NCI-H2029 treated with DMSO at 0.1 percent for 48 hours (cell line): ENCODE results near the gene HMMR.

Experiments
- DNase-seq: peaks from one replicate; lab custom pipeline; 2025; lab: John Stamatoyannopoulos, UW

The HMMR gene

DNA sequence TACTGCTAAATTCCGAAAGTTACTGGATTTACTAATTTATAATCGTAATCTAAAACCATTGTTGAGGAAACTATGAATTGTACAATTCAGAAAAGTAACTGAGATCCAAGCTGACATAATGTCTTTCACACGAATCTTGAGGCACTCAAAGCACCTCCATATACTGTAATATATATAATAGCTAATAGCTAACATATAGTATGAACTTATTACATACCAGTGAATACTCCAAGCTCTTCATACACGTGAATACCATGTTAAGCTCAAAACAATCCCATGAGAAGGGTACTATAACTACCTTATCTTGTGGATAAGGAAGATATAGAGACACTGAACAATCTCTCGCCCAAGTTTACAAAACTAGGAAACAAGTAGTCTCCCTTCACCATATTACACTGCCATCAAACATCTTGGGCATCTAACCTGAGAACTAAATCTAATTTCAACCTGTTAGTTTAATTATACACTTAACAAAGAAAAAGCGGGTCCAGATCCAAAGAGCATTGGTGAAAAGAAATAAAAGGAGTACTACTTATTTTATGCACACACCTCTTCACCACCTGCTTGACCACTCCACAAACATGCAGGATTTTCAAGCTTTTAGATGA is 1.6 kb upstream of the HMMR start:
- DNase-seq: peak; percentile 48

DNA sequence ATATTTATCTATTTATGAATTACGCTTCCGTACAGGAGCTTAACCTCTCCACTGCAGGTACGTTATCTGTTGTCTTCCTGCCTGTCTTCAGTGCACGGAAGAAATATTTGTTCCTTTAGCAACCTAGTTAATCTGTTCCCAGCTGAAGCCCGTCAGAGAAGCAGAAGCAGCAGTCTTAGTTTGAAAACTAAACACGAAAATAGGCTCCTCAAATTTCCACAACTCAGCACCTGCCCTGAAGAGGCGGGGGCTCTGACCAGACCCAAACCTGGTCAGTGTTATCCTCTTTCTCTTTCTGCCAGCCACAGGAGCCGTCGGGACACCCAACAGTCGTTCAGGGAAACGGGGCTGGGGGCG is 992 bp upstream of the HMMR start:
- peak; percentile 49 for DNase-seq

DNA sequence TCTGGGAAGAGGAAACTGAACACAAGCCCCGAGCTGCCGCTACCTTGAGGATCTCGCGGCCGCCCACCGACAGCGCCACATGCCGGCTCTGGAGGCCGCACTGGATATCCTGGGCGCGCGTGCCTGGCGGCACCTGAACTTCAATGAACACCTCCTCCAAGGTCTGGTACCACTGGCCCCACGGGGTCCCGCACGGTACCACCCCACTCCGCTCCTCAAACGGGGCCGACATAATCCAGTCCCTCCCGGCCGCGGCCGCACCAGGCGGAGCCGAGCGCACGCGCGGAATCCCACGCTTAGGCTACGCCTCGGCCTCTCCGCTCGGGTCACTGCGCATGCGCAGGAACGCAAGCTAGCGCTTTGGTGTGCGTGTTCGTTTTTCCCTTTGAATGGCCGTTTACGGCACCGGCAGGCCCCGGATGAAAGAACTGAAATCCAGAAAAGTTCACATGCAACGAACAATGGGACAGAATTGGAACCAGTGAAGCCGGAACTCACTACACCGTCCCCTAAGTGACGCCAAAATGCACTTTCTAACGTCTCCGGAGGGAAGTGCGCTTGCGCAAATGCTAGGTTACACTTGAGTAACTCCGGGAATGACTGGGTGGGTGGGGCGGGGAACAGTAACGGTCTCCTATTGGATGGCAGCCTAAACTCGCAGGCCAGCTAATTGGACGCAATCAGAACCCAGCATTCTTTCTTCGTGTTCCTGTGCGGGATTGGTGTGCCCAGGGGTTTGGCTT is 442 bp upstream of the HMMR start, which contains the start of gene NUDCD2:
TSS of gene NUDCD2 (minus strand) at position 284 of the 743 bp plus-strand sequence. CDS start at position 232, 52 bp downstream.
- peak; percentile 96 for DNase-seq

DNA sequence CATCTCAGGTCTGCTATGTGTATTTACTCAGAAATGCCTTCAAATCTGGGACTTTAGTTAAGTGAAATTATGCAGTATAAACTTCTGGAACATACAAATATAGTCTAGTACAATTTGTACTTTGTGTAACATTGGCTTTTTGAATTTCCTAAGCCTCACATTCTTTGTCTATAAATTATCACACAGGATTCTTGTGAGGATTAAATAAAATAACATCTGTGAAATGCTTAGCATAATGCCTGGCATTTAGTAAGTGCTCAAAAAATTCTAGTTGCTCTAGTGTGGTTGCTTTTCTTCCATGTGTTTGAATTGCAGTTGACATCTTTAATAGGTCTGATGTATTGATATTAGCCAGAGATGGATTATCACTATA is 2.6 kb downstream of the HMMR start:
- DNase-seq: no peak

DNA sequence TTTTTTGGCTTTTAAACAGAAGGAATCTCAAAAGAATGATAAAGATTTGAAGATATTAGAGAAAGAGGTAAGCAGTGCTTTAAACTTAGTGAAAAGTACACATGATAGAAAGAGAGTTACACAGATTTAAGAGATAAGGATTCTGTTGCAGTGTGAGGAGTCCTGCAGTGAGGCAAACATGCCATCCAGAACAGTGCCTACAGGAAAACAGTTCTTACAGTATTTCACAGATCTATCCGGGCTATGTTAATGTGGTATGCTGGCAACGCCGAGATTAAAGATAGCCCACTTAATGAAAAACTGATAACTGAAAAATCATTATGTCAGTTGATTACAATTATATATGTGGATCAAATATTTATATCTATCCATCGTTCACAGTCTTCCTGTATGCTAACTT is 7.2 kb downstream of the HMMR start:
- no peak for DNase-seq

DNA sequence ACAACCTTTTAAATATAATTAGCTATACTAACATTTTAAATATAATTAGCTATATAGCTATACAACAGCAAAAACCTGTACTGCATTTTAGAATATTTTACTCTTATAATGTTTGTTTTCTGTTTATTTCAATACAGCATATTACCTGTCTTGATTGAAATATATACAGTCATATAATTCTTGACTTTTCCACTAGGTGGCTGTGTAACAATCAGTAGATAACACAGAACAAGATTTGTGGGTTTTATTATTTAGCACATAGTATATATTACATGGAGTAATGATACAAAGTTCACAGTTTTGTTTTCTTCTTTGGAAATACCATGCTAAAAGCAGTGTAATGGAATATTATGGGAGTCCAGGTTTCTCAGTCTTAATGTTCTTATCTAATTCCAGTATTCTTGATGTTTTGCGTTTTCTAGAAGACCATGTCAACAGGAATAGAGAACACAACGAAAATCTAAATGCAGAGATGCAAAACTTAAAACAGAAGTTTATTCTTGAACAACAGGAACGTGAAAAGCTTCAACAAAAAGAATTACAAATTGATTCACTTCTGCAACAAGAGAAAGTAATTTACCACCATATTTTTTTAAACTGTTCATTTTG is 13.3 kb downstream of the HMMR start:
- DNase-seq: no peak

DNA sequence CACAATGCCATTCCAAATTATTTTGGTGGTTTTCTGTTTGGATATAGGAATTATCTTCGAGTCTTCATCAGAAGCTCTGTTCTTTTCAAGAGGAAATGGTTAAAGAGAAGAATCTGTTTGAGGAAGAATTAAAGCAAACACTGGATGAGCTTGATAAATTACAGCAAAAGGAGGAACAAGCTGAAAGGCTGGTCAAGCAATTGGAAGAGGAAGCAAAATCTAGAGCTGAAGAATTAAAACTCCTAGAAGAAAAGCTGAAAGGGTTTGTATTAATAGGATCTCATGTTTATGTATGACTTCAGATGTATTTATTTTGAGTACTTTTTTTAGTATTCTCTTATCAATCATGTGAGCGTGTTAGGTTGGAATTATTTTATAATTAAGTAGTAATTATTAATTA is 15.0 kb downstream of the HMMR start:
- no peak for DNase-seq

DNA sequence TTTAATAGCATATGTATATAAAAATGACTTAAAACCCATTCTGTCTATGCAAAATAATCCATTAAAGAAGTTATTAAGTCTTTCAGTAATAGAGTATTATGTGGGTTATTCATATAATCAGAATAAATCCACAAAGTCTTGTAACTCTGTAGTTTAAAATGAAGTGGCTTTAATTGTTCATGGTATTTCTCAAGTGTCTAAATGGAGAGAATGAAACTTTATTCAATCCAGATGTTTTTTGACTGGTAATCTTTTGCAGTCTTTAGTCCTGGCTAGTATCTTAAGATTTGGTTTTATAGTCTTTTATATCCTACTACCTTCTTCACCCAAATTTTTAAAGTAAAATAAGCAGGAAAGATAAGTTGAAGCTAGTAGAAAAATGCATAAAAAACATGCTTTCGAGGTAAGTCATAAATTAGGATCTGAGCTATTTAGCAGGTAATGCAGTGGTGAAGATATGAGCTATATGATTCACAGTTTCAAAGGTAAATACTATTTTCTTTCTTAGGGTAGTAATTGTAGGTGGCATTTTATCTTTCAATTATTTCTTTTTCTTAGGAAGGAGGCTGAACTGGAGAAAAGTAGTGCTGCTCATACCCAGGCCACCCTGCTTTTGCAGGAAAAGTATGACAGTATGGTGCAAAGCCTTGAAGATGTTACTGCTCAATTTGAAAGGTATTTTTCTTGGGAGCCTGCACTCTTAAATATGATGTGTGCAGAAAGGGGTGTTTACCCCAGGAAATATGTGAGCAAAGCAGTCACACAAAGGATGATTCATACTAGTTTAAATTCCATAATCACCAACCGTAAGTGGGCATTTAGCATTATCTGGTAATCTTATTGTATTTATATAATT is 17.9 kb downstream of the HMMR start:
- DNase-seq: no peak

DNA sequence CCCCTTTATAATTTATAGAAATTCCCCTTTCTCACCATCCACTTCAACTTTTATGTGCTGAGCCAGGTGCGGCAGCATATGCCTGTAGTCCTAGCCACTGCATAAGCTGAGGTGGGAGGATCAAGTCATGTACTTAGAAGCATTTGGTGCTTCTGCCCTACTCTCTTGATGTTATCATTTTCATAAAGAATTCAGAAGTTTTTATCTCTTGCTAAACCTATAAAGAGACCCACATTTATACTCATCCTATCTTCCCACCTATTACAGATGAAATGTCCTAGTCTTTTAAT is 18.5 kb downstream of the HMMR start:
- no peak for DNase-seq

DNA sequence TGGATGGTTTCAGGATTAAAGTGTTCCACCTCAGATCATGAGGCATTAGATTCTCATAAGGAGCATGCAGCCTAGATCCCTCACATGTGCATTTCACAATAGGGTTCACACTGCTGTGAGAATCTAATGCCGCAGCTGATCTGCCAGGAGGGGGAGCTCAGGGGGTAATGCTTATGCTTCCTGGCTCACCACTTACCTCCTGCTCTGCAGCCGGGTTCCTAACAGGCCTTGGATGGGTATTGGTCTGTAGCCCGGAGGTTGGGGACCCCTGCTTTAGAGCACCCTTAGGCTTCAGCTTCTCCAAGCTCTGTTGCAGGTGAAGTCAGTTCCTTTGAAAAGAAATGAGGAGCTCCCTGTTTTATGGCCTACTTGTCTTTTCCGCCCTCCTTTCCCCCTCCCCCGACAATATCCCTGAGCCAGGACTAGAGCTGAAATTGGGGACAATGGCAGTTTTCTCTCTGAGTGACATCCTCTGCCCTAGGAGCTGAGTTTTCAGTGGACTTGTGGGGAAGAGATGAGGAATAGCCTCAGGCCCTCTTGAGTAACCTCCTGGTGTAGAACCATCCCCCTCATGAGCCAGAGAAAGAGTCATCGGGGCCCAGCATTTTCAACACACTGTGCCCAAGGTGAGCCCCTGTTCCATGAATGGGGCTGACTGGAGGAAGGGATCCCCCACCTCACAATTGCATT is 28.8 kb downstream of the HMMR start:
- DNase-seq: no peak

DNA sequence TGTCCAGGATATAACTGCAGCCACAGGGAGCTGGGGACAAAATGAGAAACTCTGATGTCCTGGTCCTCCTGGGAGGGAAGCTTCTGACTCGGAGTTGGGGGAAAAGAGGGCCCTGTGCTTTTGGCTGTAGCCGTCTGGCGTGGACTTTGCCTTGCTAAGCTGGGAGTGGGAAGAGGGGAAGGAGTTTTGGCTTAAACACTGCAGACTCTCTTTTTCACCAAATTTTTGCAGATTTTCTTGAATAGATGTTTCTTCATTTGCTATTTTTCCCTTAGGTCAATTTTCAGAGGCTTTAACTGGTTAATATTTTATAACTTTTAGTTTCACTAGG is 29.3 kb downstream of the HMMR start:
- no peak for DNase-seq

DNA sequence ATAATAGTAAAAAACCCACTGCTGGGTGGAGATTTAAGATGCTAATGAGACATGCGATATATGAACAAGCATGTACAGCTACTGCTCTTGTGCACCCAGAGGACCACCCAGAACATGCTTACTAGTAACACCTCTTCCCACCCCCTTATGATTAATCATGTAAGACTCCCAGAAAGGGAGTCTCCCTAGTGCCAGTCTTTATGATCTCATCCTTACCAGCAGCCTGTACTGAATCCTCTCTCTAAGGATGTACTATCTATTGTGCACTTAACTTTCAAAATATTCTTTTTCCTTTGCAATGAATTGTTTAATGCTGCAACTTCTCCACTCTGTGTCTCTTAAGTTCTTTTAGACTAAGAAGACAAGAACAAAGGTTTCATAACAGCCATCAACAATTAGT is 35.9 kb downstream of the HMMR start:
- DNase-seq: no peak

DNA sequence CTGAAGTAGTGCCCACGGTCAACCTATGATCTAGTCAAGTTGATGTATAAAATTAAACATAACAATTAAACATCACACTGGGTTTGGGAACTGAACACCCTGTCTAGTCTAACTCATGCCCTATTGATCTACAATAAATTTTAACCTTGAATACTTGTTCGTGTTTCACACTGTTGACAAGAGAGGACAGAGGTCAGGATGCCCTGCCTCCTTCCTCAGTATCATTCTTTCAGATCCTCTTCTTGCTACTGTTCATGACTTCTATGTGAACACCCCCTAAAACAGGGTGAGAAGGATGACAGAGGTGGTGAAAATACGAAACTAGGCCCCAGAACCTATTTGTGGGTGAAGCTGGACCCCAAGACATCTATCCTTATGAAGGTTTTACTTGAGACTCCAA is 36.9 kb downstream of the HMMR start:
- no peak for DNase-seq

DNA sequence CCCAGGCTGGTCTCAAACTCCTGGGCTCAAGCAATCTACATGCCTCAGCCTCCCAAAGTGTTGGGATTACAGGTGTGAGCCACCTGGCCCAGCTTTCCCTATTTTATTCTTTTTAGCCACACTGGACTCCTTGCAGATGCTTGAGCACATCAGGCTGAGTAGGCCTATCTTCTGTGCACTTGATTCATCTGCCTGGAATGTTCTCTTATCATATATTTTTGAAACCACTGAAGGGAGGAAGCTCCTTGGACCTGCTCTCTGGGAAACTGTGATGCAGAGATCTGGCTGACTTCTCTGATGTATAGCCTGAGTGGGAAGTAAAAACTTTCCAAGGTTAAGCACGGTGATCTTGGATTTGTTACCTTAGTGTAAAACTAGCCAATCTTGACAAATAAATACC is 38.5 kb downstream of the HMMR start:
- no peak for DNase-seq

DNA sequence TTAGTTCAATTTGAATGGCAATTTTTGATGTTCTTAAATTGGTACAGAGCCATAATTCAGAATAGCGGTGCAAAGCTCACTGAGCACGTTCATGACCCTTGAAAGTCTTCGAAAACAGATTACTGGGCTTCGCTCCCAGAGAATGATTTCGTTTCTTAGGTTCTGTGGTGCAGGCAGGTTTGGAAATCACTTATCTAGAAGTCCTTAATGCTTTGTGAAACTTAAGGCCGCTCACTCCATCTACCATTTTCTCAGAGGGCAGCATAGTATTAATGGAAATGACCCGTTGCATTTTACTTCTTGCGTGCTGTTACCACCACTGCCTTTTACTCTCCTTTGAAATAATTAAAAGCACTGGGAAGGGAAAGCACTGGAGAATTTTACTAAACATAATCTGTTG is 42.1 kb downstream of the HMMR start:
- no peak for DNase-seq

DNA sequence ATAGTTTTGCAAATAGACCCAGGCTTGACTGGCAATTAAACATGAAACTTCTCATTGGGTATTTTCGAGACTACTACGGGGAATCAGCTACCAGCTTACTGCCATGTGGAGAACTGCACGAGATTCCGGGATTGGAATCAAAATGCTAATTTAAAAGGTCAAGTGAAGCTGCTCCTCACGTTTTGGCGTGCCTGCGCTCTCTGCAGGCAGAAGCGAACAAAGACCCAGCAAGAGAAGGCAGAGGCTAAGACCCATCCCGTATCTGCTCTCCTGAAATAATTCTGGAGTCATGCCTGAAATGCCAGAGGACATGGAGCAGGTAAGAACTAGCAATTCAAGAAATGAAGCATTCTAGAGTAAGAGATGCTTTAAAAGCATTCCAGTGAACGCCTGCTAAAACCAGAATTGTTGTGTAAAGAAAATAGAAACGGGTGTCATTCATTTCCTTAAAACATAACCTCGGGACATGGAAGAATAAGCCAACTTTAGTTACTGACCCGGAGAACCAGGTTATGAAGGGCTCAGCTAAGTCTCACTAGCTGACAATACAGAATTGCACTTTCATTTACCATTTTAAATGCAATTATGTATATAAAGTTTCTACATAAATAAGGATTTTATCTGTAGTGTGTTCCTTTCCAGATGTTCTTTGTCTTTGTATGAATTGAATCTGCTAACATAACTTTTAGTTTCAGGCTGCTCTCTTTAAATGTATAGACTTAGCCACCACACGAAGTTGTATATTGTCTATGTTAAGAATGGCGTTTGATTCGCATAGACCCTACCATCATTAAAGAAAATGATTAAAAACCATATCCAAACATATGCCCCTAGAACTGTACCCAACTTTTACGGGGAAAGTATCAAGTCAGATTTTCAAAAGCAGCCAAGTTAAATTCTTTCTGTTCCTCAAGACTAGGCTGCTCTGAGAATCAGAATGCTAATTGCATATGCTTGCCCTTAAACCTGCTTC is 43.0 kb downstream of the HMMR start:
- no peak for DNase-seq

DNA sequence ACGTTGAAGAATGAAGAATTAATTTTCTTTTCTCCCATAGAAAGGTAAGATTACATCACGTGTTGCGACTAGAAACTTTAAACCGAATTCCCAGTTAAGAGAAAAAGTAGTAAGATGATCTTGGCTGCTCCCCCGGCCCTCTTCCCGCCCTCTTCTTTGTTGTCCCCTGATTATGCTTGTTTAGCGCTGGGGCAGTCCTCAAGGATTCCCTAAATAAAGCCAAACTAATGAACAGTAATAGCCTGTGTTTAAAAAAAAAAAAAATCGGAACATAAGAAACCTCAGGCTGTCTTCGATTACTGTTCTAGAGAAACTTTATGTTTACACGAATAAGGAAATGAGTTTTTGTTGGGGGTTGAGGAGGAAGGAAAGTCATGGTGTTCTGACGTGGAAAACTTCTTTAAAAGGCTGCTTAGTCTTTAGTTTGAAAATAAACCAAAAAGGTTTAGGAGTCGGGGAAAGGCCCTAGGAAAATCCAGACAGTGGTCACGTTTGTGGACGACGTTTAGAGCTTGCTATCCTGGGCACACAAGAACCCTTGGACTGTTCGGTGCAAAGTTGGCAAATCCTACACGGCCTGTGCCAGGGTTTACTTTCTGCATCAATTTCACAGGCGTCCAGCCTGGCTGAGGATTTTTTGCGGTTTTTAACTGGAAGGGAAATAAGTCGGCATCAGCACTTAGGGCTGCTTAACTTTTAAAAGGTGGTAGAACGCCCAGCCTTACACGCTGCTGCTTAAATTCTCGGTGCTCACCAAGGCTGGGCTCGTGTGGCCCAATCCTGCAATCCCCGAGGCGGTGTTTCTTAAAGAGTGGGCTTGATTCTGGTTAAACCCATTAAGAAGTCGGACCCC is 43.9 kb downstream of the HMMR start:
- DNase-seq: no peak

DNA sequence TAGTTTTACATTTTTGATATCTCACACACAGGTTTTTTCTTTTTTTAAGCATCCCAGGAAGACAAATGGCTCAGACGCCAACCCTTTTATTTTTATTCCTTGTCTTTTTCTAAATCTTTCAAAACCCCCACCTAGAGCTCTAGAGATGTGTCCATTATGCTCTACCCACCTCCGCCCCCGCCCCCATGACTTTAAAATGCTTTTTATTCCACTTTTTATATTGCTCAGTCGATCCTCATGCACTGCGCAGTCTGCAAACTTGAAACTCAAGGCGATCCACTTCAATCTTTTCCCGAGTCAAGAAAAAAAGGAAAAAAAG is 44.6 kb downstream of the HMMR start:
- DNase-seq: no peak

DNA sequence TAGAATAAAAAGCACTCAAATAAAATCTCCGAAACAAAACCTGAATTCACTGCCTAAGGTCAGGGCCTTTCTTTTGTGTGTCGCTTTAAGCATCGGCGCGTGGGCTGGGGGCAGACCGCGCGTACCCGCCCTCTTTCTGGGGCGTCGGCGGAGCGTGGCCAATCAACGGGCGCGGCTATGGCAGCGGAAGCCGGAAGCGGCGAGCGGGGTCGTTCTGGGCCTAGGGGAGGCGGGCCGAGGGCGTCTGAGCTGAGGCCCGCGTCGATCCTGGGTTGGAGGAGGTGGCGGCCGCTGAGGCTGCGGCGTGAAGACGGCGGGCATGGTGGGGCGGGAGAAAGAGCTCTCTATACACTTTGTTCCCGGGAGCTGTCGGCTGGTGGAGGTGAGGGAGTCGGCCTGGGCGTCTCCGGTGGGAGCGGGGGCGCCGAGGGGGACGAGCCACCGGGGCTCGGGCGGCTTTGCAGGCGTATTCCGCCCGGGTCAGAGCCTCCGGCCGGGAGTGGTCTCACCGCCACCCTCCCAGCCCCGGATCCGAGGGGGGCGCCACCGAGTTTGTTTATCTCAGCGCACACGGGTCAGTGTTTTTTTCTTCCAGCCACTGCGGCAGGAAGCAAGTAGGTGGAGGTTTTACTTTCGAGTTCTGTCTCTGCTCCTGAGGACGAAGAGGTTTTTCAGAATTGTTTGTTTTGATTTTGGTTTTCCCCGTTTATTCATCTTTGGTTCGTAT is 45.1 kb downstream of the HMMR start, which contains the start of gene MAT2B:
TSS of gene MAT2B (plus strand) at position 252 of the 727 bp plus-strand sequence. CDS start at position 320, 68 bp downstream.
- peak; percentile 79 for DNase-seq

DNA sequence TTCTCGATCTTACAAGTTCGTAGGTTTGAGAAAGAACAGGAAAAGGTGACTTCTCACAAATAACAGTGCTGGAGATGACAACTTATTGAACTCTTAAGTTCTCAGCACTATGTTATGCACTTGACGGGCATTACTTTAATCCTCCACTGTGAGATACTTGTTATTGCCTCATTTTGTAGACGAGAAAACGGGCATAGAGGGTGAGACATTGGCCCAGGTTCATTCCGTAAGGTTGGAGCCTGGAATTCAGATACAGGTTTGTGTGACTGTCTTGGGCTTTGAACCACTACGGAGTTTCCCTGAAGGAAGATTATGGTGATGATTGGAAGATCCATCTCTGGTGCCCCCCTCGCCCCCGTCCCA is 45.6 kb downstream of the HMMR start:
- no peak for DNase-seq
